GM20431 (cell line): ENCODE measurements around the gene ABCA7.

Experiments
- in situ Hi-C: fragments of 300-500 bp; cut with MseI, MboI; formaldehyde crosslinking; loops from one replicate; pipeline ENCODE4 v1.15.0; 2020; ENCODE audit warnings: low sequenced_read_pairs; ENCODE audit not compliant: unreplicated experiment

Gene ABCA7

DNA sequence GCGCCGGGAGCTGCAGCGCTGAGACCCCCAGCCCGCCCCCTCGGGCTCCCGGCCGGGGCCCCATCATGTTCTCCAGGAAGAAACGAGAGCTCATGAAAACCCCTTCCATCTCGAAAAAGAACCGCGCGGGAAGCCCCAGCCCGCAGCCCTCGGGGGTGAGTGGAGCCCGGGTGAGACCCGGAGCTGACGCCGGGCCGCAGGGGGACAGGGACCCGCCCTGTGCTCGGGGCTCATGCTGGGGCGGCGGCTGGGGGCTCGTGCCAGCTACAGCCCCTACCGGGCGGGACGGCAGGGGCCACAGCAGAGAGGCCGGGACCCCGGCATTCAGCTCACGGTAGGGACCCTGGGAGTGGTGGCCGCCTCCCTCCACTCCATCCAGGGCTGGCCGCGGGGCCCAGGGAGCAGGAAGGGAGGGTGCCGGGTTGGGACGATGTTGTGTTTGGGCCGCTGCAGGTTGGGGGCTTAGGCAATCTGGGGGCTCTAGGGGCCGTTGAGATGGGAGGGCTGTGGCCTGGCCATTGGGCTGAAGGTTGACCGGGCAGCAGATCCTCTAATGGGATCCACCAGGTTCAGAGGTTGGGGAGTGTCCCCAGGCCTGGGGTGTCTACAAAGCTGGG lies 27.5 kb downstream of the ABCA7 start:
- in situ Hi-C loops, result no loop called here

DNA sequence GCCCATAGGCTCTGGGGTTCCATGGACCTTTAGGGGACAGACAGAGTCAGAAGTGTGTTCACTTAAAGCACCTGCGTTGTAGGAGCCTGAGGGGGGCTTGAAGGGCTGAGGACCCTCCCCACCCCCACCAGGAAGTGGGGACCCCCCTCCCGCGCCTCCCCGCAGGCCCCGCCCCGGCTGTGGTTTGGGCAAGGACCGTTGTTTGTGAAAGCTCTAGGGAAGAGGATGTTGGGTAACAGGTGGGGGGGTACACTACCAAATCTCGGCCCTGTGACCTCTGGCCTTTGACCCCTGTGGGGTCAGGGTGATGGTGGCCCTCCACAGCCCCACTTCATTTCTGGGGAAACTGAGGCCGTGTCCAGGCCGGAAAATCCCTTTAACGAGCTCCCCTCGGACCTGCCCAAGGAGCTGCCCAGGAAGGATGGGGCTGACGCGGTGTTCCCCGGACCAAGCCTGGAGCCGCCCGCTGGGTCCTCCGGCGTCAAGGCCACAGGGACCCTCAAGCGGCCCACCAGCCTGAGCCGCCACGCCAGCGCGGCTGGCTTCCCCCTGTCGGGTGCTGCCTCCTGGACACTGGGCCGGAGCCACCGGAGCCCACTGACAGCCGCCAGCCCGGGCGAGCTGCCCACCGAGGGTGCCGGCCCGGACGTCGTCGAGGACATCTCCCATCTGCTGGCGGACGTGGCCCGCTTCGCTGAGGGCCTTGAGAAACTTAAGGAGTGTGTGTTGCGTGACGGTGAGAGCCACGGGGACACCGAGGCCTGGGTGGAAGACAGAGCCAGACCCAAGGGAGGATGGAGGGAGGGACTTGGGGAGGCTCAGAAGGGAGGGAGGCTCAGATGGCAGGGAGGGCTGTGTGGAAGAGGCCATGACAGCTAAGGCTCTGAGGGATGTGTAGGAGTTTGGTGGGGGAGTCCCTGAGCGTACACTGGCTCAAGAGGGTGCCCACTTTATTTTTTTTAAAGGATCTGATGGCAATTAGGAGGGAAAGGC lies 28.4 kb downstream of the ABCA7 start:
- in situ Hi-C loops, result no loop called here

DNA sequence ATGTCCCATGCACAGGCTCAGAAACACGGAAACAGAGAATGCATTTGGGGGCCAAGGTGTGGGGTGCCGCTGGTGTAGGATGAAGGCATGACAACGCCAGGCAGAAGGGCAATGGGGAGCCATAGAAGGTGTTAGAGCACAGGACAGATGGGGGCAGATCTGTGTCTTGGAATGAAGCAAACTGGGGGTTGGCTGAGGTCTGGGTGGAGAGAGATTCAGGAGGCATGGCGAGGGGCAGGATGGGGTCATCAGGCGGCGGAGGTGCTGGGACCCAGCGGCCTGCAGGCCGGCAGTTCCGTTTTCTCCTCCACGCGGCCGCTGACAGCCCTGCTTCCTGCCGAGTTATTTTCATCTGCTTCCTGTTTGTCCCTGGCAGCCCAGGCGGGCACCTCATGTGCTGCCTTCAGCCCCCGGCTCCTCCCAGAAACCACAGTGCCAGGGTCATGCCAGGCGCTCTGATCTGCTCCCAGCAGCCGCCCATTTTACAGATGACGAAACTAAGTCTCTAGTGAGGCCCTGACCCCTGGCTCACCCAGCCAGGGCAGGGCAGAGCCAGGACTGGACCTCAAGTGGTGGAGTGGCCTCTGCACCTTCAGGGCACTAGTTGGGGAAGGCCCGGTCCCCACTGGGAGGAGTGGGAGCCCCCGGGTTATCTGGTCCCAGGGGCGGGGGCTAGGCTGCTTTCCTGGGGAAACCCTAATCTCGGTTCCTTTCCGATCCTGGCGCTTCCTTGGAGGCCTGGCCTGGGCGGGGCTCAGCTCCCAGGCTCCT lies 29.3 kb downstream of the ABCA7 start:
- in situ Hi-C loops, result no loop called here

DNA sequence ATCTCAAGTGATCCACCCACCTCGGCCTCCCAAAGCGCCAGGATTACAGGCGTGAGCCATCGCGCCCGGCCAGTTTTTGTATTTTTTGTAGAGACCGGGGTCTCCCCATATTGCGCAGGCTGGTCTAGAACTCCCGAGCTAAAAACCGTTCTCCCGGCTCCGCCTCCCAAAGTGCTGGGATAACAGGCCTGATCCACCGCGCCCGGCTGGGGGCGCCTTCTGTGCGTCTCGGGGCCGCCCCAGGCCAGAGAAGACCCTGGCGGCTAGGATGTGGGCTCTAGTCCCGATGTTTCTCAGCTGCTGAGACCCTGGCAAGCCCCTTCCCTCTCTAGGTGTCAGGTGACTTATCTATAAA lies 30.6 kb downstream of the ABCA7 start:
- in situ Hi-C loops, result no loop called here

DNA sequence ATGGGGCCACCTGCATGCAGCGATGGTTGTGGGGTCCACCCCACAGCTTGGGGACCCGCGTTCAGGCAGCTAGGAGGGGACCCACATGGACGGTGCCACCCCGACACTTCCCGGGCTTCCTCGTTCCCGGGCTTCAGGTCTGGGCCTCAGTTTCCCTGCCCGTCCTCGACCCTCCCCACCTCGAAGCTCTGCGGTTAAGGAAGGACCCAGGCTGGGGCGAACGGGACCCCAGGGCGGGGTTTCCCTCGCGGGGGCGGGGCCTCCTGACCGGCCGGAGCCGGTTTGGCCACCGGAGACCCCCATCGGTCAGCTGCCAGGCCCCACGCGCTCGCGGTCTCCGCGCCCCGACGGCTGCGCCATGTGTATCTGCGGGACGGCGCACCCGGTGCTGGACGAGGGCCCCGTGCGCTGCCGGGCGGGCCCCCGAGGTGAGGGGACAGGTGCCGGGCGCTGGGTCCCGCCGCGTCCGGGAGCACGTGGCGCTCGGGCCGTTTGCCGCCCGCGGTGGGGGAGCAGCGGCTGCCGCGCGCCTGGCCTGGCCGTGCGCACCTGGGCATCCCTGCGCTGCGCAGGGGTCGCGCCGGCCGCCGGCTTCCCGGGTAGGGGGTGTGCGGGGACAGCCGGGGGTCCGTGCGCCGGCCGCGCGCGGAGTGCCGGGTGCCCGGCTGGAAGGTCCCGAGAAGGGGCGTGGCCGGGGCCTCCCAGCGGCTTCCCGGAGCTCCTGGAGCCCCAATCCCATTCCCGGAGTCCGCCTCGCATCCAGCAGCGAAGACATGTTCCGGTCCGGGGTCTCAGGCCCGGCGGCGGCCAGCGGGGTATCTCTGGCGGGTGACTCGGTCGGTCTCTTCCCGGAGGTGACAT lies 31.3 kb downstream of the ABCA7 start:
- in situ Hi-C loops, result no loop called here

DNA sequence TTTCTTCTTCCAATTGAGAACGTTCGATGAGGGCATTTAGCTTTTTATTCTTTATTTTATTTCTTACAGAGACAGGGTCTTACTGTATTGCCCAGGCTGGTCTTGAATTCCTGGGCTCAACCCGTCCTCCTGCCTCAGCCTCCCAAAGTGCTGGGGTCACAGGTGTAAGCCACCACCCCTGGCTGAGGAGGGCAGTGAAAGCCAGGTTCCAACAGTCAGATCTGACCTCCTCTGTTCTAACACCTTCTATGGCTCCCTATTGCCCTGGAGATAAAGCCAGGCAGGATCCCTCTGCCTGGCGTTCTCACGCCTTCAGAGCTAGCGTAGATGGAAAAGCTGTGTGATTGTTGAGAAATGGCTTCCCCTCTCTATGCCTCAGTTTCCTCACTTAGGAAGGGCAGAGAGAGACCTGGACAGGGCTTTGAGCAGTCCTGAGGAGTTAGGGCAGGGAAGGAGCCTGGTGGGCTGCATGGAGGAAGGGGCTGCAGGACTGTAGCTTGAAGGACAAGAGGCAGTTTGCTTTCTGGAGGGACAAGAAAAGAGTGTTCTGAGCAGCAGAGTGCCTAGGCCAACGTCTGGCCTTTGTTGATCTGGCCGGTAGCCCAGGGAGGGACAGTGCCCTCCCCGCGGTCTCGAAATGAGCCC lies 32.6 kb downstream of the ABCA7 start:
- in situ Hi-C loops, result no loop called here

DNA sequence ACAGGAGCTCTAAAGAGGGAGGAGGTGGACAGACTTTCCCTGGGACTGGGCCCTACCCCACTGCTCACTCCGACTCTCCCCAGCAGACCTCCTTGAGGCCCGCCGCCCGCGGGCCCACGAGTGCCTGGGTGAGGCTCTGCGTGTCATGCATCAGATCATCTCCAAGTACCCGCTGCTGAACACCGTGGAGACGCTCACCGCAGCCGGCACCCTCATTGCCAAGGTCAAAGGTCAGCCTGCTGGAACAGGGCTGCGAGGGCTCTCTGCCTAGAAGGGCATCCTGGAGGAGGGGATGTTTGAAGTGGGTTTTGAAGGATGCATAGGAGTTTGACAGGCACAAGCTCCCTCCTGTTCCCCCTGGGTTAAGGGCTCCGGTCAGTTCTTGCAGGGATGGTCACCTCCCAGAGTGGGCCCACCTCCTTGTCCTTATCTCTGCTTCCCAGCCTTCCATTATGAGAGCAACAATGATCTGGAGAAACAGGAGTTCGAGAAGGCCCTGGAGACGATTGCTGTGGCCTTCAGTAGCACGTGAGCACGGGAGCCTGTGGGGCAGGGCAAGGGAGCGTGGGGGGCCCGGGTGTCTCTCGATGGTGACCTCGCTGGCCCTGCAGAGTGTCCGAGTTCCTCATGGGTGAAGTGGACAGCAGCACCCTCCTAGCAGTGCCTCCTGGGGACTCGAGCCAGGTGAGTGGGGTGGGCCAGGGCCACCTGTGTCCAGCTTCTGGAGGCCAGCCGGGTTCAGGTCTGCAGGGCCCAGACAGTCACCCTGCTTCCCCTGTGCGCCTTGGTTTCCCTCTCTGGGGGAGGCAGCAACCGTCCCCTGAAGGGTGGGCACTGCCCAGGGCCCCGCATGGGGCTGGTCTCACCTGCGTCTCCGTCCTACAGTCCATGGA lies 33.4 kb downstream of the ABCA7 start:
- in situ Hi-C loops, result no loop called here

DNA sequence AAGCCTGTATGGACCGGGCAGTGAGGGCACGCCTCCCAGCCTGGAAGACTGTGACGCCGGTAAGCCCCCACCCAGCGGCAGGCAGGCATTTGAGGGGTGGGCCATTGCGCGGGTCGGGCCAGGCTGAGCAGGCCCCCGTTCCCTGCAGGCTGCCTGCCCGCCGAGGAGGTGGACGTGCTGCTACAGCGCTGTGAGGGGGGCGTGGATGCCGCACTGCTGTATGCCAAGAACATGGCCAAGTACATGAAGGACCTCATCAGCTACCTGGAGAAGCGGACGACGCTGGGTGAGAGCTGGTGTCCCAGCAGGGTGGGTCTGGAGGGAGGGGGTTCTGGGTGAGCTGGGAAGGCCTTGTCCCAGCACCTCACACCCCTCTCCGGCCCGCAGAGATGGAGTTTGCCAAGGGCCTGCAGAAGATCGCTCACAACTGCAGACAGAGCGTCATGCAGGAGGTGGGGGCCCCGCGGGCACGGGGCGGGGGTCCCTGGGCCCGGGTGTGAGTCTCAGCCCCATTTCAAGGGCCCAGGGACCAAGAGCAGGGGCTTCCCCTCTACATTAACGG lies 34.1 kb downstream of the ABCA7 start:
- in situ Hi-C loops, result no loop called here

DNA sequence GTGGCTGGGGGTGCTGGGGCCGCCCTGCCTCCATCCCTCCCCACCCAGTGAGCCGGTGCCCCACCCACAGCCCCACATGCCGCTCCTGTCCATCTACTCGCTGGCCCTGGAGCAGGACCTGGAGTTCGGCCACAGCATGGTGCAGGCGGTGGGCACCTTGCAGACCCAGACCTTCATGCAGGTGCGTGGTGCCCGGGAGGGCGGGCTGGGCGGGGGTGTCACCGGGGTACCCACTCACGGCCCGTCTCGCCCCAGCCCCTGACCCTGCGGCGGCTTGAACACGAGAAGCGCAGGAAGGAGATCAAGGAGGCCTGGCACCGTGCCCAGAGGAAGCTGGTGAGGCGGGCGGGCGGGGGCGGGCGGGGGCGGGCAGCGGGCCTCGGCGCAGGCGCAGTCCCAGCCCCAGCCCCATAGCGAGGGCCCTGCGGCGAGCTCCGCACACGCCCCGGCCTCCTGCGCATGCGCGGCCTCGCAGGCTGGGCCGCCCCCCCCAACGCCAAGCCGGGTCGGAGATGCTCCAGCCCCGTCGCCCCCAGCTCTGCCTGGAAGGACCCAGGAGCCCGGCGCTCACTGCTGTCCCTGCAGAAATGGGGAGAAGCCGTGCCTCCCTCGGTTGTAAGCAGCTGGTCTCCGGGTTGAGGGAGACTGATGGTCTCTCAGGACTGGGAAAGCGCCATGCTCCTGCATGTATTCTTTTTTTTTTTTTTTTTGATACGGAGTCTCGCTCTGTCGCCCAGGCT lies 34.8 kb downstream of the ABCA7 start:
- in situ Hi-C loops, result no loop called here

DNA sequence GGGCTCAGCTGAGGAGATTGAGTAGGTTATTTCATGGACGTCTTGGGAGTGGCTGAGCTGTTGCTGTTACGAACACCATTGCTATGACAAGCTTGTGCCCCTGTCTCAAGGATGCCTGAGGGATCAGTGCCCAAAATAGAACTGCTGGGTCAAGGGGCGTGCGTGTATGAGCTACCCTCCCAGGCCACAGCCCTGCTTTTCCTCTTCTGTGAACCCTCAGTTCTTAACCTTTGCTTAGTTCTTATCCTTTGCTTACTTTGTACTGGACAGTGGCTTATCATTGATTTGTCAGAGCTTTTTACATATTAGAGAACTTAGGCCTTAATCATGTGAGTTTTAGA lies 36.1 kb downstream of the ABCA7 start:
- in situ Hi-C loops, result no loop called here

DNA sequence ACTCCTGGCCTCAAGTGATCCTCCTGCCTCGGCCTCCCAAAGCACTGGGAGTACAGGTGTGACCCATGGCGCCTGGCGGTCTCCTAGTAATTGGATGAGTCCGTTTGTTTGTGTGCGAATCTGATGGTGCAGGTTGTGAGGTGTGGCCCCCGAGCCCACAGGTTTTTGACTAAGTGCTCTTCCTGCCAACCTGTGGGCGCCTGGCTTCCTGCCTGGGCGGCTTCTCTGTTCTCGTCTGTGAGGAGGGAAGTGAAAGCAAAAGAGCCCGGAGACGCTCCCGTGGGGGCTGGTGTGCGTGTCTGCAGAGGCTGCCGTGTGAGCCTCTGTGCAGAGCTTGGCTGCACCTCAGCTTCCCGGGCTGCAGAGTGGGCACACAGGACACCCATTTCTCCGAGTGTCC lies 37.0 kb downstream of the ABCA7 start:
- in situ Hi-C loops, result no loop called here

DNA sequence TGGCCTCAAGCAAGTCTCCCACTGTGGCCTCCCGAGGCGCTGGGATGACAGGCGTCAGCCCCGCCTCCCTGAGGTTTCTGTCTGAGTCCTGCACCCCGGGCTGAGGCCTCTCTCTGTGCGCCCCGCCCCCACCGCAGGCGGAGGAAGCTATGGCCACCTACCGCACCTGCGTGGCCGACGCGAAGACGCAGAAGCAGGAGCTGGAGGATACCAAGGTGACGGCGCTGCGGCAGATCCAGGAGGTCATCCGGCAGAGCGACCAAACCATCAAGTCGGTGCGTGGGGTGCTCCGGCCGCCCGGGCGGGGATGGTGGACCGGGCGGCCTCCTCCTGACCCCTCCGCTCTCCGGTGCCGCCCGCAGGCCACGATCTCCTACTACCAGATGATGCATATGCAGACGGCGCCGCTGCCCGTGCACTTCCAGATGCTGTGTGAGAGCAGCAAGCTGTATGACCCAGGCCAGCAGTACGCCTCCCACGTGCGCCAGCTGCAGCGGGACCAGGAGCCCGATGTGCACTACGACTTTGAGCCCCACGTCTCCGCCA lies 39.7 kb downstream of the ABCA7 start:
- in situ Hi-C loops, result no loop called here

DNA sequence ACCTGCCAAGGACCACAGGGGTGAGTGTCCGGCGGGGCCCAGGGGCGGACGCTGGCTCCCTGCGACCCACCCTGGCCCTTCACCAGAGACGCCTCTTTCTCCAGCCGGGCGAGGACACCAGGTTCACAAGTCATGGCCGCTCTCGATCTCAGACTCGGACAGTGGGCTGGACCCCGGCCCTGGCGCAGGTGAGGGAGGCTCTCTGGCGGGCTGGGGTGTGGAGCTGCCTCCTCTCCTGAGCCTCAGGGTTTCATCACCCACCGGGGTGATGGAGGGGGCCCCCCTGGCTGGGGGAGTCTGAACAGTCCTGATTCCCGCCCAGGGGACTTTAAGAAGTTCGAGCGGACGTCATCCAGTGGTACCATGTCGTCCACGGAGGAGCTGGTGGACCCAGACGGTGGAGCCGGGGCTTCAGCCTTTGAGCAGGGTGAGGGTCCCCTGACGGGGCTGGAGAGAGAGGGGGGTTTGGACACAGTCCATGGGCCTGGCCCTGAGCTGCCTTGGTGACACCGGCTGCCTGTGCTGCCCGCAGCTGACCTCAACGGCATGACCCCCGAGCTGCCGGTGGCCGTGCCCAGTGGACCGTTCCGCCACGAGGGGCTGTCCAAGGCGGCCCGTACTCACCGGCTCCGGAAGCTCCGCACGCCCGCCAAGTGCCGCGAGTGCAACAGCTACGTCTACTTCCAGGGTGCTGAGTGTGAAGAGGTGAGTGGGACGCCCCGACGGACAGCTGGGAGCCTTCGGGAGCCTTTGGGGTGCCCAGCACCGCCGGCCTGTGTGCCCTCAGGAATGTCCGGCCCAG lies 40.7 kb downstream of the ABCA7 start:
- in situ Hi-C loops, result no loop called here

DNA sequence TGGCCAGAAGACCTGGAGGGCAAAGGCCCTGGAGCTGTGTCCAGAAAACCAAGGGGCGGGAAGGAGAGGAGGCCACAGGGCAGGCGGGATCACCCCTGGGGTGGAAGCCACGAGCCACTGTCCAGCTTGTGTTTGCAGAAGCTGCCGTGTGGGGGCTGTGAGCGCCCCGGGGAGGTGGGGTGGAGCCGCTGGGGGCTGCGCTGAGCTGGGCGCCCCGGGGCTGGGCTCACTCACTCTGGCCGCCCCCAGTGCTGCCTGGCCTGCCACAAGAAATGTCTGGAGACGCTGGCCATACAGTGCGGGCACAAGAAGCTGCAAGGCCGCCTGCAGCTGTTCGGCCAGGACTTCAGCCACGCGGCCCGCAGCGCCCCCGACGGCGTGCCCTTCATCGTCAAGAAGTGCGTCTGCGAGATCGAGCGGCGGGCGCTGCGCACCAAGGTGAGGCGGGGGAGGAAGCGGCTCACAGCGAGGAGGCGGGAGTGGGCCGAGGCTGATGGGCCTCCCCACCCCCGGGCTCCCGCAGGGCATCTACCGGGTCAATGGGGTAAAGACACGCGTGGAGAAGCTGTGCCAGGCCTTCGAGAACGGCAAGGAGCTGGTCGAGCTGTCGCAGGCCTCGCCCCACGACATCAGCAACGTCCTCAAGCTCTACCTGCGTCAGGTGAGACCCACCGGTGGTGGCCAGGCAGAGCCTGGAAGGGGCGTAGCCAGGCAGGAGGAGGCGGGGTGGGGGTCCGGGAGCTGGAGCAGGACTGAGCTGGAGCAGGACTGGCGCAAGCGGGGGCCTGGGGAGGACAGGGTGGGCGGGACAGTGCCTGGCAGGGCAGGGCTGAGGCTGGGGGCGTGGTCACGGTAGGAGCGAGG lies 41.6 kb downstream of the ABCA7 start:
- in situ Hi-C loops, result no loop called here

DNA sequence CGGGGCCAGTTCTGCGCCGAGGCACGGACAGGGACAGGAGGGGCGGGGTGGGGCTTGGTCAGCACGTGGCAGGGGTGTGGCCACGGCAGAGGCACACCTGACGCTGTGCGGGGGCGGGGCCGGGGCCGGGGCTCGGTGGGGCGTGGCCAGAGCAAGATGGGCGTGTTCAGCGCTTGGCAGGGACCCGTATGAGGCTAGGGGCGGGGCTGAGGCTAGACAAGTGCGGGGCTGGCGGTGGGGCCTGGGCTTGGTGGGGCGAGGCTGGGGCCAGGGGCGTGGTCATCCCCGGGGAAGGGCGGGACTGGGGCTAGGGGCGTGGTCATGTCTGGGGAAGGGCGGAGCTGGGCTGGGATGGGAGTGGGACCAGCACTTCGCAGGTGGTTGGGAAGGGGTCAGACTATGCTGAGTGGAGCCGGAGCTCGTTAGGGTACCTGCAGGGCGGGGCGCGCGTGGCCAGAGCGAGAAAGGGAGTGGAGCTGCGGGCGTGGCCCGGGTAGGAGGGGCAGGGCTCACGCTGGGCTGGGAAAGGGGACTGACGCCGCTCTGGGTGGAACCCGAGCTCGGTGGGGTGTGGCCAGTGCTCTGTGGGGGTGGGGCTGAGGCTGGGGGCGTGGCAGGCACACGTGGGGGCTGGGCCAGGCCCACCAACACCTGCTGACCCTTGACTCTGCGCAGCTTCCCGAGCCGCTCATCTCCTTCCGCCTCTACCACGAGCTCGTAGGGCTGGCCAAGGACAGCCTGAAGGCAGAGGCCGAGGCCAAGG lies 42.4 kb downstream of the ABCA7 start:
- in situ Hi-C loops, result no loop called here
